Measurements from ENCODE around the gene ADAP1.
"Not testable (repeated sequence)": the region's sequence is repeated elsewhere in the genome, so short reads cannot be mapped to it uniquely, and the experiment has no call there.

The ADAP1 gene

GRCh38 chr7:954330-955238 is at the start of gene ADAP1:
Gene ADAP1 (minus strand): TSS chr7:954680. CDS start chr7:954477, 203 bp downstream.
- peak; percentile 54 for DNase-seq (ENCODE audit: low read depth)

DNA sequence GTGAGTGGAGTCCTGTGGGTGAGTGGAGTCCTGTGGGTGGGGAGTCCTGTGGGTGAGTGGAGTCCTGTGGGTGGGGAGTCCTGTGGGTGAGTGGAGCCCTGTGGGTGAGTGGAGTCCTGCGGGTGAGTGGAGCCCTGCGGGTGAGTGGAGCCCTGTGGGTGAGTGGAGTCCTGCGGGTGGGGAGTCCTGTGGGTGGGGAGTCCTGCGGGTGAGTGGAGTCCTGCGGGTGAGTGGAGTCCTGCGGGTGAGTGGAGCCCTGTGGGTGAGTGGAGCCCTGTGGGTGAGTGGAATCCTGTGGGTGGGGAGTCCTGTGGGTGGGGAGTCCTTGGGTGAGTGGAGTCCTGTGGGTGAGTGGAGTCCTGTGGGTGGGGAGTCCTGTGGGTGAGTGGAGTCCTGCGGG is 48.0 kb upstream of the ADAP1 start:
- DNase-seq (ENCODE audit: low read depth) = not testable (repeated sequence)

DNA sequence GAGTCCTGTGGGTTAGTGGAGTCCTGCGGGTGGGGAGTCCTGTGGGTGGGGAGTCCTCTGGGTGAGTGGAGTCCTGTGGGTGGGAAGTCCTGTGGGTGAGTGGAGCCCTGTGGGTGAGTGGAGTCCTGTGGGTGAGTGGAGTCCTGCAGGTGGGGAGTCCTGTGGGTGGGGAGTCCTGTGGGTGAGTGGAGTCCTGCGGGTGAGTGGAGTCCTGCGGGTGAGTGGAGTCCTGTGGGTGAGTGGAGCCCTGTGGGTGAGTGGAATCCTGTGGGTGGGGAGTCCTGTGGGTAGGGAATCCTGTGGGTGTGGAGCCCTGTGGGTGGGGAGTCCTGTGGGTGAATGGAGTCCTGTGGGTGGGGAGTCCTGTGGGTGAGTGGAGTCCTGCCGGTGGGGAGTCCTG is 47.5 kb upstream of the ADAP1 start:
- not testable (repeated sequence) for DNase-seq (ENCODE audit: low read depth)

DNA sequence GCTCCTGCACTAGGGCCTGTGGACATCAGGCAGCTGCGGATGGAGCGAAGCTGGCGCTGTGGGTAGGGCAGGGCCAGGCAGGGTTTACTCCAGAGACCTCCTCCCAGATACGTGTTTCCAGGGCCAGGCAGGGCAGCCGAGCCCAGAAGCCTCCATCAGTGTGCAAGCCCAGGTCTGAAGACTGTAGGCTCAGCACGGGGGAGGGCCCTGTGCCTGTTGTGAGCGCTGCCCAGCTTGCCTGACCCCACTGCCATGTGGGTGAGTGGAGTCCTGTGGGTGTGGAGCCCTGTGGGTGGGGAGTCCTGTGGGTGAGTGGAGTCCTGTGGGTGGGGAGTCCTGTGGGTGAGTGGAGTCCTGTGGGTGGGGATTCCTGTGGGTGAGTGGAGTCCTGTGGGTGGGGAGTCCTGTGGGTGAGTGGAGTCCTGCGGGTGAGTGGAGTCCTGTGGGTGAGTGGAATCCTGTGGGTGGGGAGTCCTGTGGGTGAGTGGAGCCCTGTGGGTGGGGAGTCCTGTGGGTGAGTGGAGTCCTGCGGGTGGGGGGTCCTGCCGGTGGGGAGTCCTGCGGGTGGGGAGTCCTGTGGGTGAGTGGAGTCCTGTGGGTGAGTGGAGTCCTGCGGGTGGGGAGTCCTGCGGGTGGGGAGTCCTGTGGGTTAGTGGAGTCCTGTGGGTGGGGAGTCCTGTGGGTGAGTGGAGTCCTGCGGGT is 46.7 kb upstream of the ADAP1 start:
- DNase-seq (ENCODE audit: low read depth) = peak; percentile 33

DNA sequence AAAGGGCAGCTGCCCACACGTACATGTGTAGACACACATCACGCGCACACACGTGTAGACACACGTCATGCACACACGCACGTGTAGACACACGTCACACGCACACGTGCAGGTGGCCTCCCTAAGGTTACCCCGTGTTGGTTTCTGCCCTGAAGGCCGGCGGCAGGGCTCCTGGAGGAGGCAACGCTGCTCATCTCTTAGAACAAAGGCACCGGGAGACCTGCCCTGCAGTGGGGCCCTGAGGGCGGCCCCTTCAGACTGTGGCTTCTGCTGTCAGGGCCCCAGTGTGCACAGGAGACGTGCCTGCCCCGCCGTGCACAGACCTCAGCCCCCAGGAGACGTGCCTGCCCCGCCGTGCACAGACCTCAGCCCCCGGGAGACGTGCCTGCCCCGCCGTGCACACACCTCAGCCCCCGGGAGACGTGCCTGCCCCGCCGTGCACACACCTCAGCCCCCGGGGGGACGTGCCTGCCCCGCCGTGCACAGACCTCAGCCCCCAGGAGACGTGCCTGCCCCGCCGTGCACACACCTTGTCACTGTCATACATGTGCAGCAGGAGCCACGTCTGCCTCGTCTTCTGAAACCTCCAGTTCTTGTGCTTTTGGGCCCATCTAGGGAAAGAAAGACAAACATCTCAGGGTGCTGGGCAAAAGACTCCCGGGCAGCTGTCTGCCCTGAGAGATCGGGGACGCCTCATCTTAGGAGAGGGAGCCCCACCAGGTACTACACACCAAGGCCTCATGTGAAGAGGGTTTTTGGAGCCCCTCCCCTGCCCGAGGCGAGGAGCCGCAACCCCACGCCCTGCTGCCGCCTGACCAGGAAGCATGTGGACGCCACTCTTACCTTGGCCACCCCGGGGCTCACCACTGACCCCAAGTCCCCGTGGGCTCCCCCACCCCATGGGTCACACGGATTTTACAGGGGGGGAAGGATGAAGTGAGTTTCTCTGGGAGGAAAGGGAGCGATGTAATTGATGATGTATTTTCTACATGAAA is 45.8 kb upstream of the ADAP1 start:
- DNase-seq (ENCODE audit: low read depth) = no peak

- DNase-seq (ENCODE audit: low read depth) = no peak
Observed at GRCh38 chr7:999149-999879, 44.8 kb upstream of the ADAP1 start.

DNA sequence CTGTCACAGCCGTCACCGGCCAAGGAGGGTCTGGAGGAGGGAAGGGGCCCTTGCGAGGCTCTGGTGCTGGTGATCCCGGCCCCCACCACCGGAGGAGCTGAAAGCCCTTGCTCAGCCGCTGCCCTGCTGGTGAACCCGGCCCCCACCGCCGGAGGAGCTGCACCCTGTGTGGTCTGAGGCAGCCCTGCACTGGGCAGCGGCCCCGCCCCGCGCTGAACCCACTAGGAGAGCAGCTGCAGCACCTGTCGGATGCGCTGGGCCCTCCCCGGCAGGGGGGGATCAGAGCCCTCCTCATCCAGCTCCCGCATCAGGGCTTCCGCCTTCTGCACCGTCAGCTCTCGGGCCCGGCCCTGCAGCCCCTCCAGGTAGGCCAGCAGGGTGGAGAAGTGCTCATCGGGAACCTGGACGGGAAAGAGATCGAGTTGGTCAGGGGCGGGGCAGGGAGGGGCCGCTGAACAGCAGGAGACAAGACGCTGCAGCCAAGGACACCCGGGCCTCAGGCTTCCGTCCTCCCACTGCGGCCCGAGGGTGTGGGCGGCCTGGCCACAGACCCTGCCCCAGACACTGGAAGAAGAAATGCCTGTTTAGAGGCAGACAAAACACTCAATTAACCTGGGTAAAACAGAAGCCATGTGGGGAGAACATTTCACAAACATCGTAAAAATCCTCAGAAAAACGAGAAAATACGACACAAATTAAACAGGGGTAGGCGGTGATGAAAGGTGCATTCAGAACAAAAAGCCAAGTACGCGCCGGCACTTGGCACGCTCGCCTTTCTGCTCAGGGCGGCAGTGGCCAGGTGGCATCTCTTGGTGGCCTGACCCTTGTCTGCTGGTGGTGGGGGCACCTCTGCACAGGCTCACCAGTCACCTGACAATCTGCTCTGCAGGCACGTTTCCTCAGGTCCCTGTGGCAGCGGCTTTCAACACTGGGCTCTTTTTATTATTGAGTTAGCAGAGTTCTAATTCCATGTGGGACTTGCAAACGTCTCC is 43.2 kb upstream of the ADAP1 start:
- DNase-seq (ENCODE audit: low read depth) = no peak

DNA sequence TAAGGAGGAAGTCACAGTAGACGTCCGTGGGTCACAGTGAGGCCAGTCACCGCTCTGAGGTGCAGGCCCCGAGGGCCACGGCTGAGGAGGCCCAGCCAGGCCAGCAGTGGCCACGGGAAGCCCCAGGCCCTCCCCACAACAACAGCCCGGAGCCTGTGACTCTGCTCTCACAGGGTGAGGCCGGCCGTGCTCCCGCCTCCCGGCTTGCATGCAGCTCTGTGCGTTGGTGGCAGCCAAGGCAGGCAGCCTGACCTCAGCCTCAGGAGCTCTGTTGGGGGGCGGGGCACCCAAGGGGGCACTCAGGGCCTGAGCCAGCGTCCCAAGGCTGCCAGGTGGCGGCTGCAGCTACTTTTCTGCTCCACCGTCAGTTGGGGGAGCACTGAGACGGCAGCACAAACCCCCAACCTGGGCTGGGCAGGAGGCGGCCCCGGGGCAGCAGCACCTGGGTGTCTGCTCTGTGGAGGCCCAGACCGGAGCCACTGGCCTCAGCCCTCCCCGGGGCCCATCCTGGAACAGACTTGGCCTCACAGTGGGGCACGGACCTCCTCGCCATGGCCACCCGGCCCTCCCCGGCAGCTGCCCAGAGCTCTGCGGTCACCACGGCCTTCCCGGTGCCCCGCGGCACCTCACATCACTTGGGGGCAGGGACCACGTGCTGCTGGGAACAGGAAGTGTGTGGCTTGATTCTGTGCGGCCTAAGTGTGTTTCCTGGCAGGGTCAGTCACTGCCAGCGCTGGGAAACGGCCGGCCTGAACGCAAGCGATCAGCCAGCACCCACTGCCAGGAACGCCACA is 41.8 kb upstream of the ADAP1 start:
- DNase-seq (ENCODE audit: low read depth) = no peak

GRCh38 chr7:995571-995970 is 41.1 kb upstream of the ADAP1 start:
- no peak for DNase-seq (ENCODE audit: low read depth)

DNA sequence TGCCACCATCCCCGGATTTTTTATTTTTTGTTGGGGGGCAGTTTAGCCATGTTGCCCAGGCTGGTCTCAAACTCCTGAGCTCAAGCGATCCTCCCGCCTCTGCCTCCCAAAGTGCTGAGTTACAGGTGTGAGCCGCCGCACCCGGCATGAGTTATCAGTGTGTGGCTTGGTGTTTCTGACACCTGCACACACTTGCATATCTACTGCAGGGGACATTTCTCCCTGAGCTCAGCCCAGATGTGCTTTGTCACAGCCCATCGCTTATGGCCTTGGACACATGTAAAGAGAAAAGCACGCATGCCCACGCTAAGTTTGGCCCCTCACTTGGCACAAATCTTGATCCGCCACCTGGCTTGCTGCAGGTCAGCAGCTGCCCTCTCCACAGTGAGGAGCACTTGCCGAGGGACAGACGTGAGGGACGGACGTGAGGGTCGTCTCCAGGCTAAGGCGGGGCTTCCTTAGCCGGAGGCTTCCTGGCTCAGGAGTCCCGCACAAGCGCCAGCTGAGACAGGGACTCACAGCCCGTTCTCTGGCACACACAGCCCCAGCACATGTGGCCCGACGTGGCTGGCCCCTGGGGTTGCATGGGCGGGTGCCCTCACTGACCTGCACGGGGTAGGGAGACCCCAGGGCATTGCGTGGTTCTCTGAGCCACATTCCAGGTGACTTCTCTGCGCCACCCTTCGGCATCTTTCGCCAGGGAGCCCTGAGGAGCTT is 40.3 kb upstream of the ADAP1 start:
- DNase-seq (ENCODE audit: low read depth) = no peak

DNA sequence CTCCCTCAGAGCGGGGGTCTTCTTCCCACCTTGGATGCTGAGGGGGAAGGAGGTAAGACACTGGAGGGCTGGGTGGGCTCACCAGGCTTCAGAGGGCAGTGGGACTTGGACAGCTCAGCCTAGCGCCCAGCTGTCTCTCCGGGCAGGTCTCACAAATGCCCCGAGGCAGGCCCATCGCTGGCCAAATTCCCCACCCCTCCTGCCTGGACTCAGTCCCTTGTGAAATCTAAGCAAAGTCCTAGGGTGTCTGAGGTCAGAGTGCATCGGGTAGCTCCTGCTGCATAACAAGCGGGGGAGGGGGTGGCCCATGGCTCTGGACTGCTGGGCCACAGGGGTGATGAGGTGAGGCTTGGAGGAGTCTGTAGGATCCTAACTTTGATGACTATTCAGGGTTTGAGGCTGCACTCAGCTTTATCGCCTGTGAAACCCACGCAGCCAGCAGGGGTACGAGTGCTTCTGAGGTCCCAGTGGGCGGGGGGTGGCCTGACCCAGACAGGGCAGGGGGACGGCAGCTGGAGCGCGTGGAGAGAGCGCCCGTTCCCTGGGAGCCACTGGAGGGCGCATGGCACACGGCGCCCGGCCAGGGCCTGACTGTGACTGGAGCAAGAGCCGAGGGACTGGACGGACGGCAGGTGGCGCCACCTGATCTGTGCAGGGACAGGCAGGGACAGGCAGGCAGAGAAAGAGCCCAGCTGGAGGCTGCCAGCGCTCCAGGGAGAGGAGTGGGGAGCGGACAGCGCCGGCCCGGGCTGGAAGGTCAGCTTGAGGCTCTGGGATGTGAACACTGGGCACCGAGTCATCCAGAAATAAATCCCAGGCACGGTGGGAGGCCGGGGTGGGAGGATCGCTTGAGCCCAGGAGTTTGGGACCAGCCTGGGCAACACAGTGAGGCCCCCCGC is 38.5 kb upstream of the ADAP1 start:
- DNase-seq (ENCODE audit: low read depth) = peak; percentile 96

DNA sequence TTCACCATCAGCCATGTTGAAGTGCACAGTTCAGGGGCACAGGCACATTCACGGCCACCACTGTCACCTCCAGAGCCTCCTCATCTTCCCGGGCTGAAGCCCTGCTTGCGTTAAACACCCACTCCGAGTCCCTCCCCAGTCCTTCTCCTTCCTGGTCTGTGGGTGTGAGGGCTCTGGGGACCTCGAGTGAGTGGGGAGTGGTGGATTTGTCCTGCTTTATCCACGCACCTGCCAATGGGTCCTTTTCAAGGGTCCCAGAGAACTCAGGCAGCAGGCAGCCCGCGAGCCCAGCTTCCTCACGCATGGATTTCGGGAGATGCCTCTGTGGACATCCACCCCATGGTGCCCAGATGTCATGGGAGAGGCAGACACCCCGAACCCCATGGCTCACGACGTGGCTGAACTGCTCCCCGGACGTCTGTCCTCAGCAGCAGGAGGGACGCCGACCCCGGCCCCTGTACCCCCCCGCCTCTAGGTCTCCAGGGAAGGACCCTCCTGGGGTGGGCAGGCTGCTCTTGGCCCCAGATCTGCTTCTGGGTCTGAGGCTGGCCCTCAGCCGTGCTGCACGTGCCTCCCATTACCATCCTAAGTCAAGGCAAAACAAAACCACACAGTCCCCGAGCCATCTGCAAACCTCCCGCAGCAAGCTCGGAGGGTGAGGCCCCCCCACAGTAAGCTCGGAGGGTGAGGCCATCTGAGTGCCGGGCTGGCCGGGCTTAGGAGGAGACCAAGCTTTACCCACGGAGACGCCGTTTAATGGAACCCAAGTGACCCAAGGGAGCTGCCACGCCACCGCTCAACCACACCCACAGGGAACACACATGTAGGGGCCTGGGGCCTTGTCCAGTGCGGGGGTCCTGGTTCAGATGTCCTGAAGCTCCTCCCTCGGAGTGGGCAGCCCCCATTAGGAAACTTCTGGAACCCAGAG is 37.5 kb upstream of the ADAP1 start:
- no peak for DNase-seq (ENCODE audit: low read depth)

DNA sequence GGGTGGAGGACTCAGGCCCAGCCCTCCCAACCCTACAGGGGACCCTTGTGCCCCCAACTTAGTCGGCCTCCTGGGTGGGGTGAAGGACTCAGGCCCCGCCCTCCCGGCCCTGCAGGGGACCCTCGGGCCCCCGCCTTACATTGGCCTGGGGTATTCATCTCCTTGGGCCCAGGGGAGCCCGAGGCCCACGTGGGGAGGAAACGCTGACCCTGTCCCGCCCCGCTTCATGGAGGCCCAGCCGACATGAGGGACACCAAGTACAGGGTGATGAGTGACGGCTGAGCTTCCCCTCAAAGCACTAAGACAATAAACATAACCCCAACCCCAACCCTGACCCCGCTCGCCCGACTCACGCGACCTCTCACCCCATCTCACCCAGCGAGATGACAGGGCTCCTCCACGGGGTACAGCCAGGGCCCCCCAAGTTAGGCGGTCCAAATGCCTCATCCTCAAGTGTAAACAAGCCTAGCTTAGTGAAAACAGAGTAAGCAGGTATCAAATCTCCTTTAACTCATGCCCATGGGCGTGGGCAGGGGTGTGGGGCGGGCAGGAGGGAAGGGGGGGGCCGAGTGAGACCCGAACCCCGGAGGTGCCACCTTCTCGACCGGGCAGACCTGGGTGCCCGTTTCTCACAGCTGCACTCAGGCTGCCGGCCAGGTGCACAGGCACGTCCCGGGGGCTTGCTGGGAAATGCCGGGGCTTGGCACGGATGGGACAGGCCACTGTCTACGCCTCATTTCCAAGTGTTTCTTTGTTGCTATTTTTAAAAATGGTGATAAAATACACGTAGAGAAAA is 36.7 kb upstream of the ADAP1 start:
- DNase-seq (ENCODE audit: low read depth) = no peak

DNA sequence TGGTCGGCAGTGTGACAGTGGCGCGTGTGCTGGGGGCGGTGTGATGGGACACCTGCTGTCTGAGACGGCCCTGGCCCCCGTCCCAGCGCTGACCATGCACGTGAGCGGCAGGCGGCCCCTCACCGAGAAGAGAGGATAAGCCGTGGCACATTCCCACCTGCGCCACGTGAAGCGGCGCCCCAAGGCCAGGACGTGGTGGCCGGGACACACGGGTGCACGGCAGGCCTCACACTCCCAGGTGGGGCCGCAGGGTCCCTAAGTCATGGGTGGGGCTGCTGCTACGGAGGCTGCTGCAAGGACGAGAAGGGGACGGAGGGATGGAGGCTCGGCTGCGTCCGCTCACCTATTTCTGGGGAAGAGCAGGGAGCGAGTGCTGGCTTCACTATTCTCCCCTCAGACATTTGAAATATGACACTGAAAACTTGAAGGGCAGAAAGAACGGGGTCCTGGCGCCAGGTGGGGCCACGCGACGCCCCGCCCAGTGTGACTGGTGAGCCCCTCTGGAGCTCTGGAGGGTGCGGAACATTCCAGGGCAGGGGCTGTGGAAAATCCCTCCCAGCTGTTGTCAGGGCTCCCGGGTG is 36.0 kb upstream of the ADAP1 start:
- DNase-seq (ENCODE audit: low read depth) = no peak

GRCh38 chr7:988963-989529 is 34.6 kb upstream of the ADAP1 start:
- no peak for DNase-seq (ENCODE audit: low read depth)
